Measurements from ENCODE around the gene COX8C.

Gene COX8C

GRCh38 chr14:93346926-93347721 is at the start of gene COX8C:
Gene COX8C, plus strand, starts transcription at chr14:93347182. Its CDS starts 87 bp downstream, at chr14:93347269.
- DNase-seq (ENCODE audit: low spot score): no peak

- no peak for DNase-seq (ENCODE audit: low spot score)
Measured at GRCh38 chr14:93299416-93299815, 47.6 kb upstream of the COX8C start.

- no peak for DNase-seq (ENCODE audit: low spot score)
Measured at GRCh38 chr14:93299866-93300265, 47.1 kb upstream of the COX8C start.

- DNase-seq (ENCODE audit: low spot score): no peak
Measured at GRCh38 chr14:93301821-93302447, 45.0 kb upstream of the COX8C start.

- DNase-seq (ENCODE audit: low spot score): no peak
Measured at GRCh38 chr14:93302688-93303581, 44.0 kb upstream of the COX8C start.

- no peak for DNase-seq (ENCODE audit: low spot score)
Measured at GRCh38 chr14:93303659-93304058, 43.3 kb upstream of the COX8C start.

- DNase-seq (ENCODE audit: low spot score): no peak
Measured at GRCh38 chr14:93304771-93305170, 42.2 kb upstream of the COX8C start.

GRCh38 chr14:93305725-93306418 is 41.1 kb upstream of the COX8C start:
- DNase-seq (ENCODE audit: low spot score): no peak

- DNase-seq (ENCODE audit: low spot score): no peak
Measured at GRCh38 chr14:93306812-93307211, 40.2 kb upstream of the COX8C start.

- no peak for DNase-seq (ENCODE audit: low spot score)
Measured at GRCh38 chr14:93308686-93309345, 38.2 kb upstream of the COX8C start.

- DNase-seq (ENCODE audit: low spot score): no peak
Measured at GRCh38 chr14:93309427-93309966, 37.5 kb upstream of the COX8C start.

- no peak for DNase-seq (ENCODE audit: low spot score)
Measured at GRCh38 chr14:93311082-93311481, 35.9 kb upstream of the COX8C start.

- no peak for DNase-seq (ENCODE audit: low spot score)
Measured at GRCh38 chr14:93315575-93315974, 31.4 kb upstream of the COX8C start.

GRCh38 chr14:93316716-93317115 is 30.3 kb upstream of the COX8C start:
- DNase-seq (ENCODE audit: low spot score): no peak

GRCh38 chr14:93317210-93317874 is 29.6 kb upstream of the COX8C start:
- no peak for DNase-seq (ENCODE audit: low spot score)

GRCh38 chr14:93317875-93318807 is 28.8 kb upstream of the COX8C start:
- no peak for DNase-seq (ENCODE audit: low spot score)

- no peak for DNase-seq (ENCODE audit: low spot score)
Measured at GRCh38 chr14:93318927-93319326, 28.1 kb upstream of the COX8C start.

- DNase-seq (ENCODE audit: low spot score): no peak
Measured at GRCh38 chr14:93319494-93319893, 27.5 kb upstream of the COX8C start.

GRCh38 chr14:93319958-93320357 is 27.0 kb upstream of the COX8C start:
- no peak for DNase-seq (ENCODE audit: low spot score)

All from CD4-positive, alpha-beta T cell treated with Interleukin-15 for 4 hours (primary cell).